AG04450 (cell line): ENCODE measurements around the gene CFAP20. TPM values are rescaled to one million over a fixed set of nuclear protein-coding genes. Genes with fewer than 3 reads are reported as not detected.

Experiments used
- CTCF ChIA-PET: fragments of 300-600, 350-600 bp; formaldehyde crosslinking; extraction: SDS; loops from one replicate; lab custom pipeline; 2022; ENCODE audit warnings: antibody characterized with exemption, inconsistent platforms; lab: Charles Lee
- POLR2A ChIA-PET: fragments of 350-600 bp; formaldehyde crosslinking; extraction: SDS; loops from one replicate; lab custom pipeline; 2021; ENCODE audit warnings: antibody characterized with exemption, inconsistent platforms; lab: Yijun Ruan, JAX
- DNase-seq: peaks from one replicate; pipeline ENCODE4 v3.0.0-alpha.2; 2011; ENCODE audit warnings: low read depth, low spot score
- H3K27ac ChIP-seq: one replicate; pipeline ENCODE4 v1.5.1; 2012; ENCODE audit warnings: low read depth, low read length, control low read depth
- H3K27me3 ChIP-seq: one replicate; pipeline ENCODE4 v1.6.0; 2012; ENCODE audit warnings: low read length; ENCODE audit not compliant: control insufficient read depth, insufficient read depth
- H3K4me3 ChIP-seq: 2 replicates; pipeline ENCODE4 v1.5.1; 2011; ENCODE audit warnings: mild to moderate bottlenecking, low read depth, low read length, control low read depth
- H3K9me3 ChIP-seq: 2 replicates; pipeline ENCODE4 v1.5.1; 2012; ENCODE audit warnings: low read length; ENCODE audit not compliant: control insufficient read depth, insufficient read depth
- CTCF ChIP-seq: IDR thresholded peaks from 2 replicates; pipeline ENCODE4 v1.5.1; 2011; ENCODE audit warnings: low read depth, low read length, control low read depth, inconsistent platforms
- polyA plus RNA-seq: library from polyadenylated mRNA; depleted of rRNA; stranded (reverse); fragments of >200 nt; gene quantifications from 2 replicates; pipeline ENCODE4 v1.2.3, GENCODE V29; 2011

CFAP20 gene
- polyA plus RNA-seq, 1 experiment, result 35.7 TPM

GRCh38 chr16:58126451-58126961 lies 2.7 kb downstream of the CFAP20 start:
- ChIA-PET CTCF (interaction anchor here (0.5 to 2.1 kb wide), 10 partner anchors 19 to 380 kb away, joined by 3 to 9 read pairs (median 3); no protein-coding TSS in a partner anchor), POLR2A (no interaction called here)
- DNase-seq, result no peak
- Histone ChIP-seq H3K9me3 (peaks cover 8% of the 10 kb centered on the region), H3K4me3 (peak overlapping the region; percentile 91), H3K27ac (no peak overlapping the region), H3K27me3 (no peaks in the 10 kb centered on the region)
- TF ChIP-seq CTCF, result no peak

- H3K4me3 ChIP-seq, result no peak overlapping the region
- no peak for DNase-seq
- no peak overlapping the region for H3K27ac ChIP-seq
- no peak for TF ChIP-seq CTCF
- H3K9me3 ChIP-seq, result peaks cover 8% of the 10 kb centered on the region
- no peaks in the 10 kb centered on the region for H3K27me3 ChIP-seq
- CTCF ChIA-PET, result interaction anchor here (0.5 to 2.1 kb wide), 8 partner anchors 20 to 226 kb away, joined by 3 to 9 read pairs (median 3); no protein-coding TSS in a partner anchor
- POLR2A ChIA-PET, result no interaction called here
Observed at GRCh38 chr16:58125781-58126335, 3.3 kb downstream of the CFAP20 start.

GRCh38 chr16:58125041-58125440 lies 4.1 kb downstream of the CFAP20 start:
- H3K27me3 ChIP-seq, result no peaks in the 10 kb centered on the region
- no peak overlapping the region for H3K27ac ChIP-seq
- H3K9me3 ChIP-seq, result peaks cover 4% of the 10 kb centered on the region
- TF ChIP-seq CTCF, result no peak
- ChIA-PET POLR2A (no interaction called here), CTCF (interaction anchor here (1.0 to 1.4 kb wide), 2 partner anchors 8 to 102 kb away, joined by 3 to 4 read pairs; no protein-coding TSS in a partner anchor)
- DNase-seq, result no peak
- H3K4me3 ChIP-seq, result no peak overlapping the region

- ChIA-PET POLR2A (no interaction called here), CTCF (interaction anchor here (1.0 kb wide), 1 partner anchor 8 kb away, joined by 3 read pairs; no protein-coding TSS in a partner anchor)
- no peak for DNase-seq
- H3K9me3 ChIP-seq, result no peaks in the 10 kb centered on the region; the same call in 1 of the 2 replicates
- no peak for TF ChIP-seq CTCF
- no peak overlapping the region for H3K4me3 ChIP-seq
- H3K27me3 ChIP-seq, result no peaks in the 10 kb centered on the region
- no peak overlapping the region for H3K27ac ChIP-seq
Observed at GRCh38 chr16:58124601-58124915, 4.6 kb downstream of the CFAP20 start.

GRCh38 chr16:58123896-58124600 lies 5.1 kb downstream of the CFAP20 start:
- no peak for DNase-seq
- CTCF ChIA-PET, result interaction anchor here (0.5 to 1.0 kb wide), 2 partner anchors 7 to 22 kb away, joined by 3 read pairs; no protein-coding TSS in a partner anchor
- Histone ChIP-seq H3K4me3 (no peak overlapping the region), H3K27ac (no peak overlapping the region), H3K27me3 (no peaks in the 10 kb centered on the region), H3K9me3 (no peaks in the 10 kb centered on the region)
- POLR2A ChIA-PET, result no interaction called here
- no peak for TF ChIP-seq CTCF
